Measurements from ENCODE around the gene PCSK6. TPM values are rescaled to one million over a fixed set of nuclear protein-coding genes. Genes with fewer than 3 reads are reported as not detected.
"Not testable (repeated sequence)": the region's sequence is repeated elsewhere in the genome, so short reads cannot be mapped to it uniquely, and the experiment has no call there.

The PCSK6 gene
- total RNA-seq, 1 donor from 2014 or later: 31.8 TPM

DNA sequence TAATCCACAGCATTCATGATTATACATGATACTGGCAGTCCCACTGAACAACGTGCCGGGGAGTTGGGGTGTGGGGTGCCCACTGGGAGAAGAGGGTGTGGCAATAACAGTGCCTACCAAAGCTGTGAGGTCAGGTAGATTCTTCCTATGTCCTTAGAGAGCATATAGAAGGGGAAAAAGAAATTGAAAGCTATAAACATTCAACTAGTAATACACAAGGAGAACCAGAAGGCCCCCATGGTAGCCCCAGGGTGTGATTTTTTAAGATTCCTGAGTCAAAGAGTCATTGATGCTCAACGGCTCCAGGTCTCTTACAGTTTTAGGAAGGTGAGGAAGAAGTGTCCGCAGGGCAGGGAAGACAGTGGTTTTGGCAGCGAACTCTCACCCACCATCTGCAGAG, 25.8 kb downstream of the PCSK6 start:
- DNase-seq (ENCODE audit: low read depth in 2 of 2): not testable (repeated sequence)

DNA sequence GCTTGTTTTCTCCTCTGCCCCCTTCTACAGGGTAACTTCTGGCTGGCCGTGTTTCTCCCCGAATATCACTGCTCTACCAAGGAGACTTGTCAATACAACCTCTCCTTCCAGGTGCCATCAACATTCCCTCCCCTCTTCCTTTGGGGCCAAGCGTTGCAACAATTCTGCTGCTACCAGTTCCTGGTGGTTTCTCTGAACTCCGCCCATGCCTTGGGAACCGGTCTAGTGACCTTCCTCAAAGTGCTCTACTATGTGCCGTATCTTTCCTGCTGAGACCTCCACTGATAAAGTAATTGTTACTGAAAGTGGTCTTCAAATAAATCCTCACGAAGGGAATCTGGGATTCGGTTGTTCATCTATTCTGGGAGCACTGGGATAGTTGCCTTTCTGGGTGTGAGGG, 26.2 kb downstream of the PCSK6 start:
- DNase-seq (ENCODE audit: low read depth in 2 of 2): no peak

DNA sequence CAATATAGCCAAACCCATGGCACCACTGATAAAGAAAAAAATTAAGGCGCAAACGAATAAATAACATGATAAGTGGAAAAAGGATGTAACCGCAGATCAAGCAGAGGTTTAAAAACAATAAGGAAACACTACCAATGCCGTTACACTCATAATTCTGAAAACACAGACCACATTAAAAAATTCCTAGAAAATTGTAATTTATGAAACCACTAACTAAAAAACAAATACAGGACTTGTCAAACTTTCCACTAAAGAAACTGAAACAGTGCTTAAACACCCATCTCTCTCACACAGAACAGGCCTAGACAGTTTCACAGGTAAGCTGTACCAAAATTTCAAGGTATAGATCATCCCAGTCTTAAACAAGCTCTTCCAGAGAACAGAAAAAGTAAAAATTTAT, 28.4 kb downstream of the PCSK6 start:
- no peak for DNase-seq (ENCODE audit: low read depth in 2 of 2)

DNA sequence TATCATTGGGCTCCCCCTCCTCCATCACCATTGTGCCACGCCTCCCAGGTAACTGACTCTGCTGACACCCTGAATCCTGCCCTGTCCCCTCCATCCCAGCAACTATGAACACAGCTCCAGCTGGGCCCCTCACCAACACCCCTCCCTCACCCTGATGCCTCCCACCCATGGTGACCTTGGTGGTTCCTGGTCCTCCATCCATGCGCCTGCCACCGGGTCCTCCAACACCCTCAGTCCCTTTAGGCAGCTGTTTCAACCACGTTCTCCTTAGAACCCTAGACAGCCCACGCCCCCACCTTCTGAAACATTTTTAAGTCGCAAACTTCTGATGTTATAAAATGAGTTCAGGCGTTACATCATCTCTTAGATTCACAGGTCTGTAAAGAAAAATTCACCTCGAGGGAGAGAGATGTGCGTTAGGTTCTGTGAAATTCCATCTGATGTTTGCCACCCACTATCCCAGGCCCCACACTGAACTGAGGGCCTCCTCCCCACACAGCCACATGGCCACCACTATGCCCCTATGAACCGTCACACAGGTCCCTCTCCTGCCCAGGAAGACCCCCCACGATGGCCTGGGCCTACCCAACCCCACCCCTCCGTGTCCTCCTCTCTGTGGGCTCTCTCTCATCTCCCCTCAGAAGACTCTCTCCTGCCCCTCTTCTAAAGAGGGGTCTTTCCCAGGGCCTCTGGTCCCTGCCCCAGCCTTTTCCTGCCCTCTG, 29.8 kb downstream of the PCSK6 start:
- DNase-seq (ENCODE audit: low read depth in 2 of 2): no peak

DNA sequence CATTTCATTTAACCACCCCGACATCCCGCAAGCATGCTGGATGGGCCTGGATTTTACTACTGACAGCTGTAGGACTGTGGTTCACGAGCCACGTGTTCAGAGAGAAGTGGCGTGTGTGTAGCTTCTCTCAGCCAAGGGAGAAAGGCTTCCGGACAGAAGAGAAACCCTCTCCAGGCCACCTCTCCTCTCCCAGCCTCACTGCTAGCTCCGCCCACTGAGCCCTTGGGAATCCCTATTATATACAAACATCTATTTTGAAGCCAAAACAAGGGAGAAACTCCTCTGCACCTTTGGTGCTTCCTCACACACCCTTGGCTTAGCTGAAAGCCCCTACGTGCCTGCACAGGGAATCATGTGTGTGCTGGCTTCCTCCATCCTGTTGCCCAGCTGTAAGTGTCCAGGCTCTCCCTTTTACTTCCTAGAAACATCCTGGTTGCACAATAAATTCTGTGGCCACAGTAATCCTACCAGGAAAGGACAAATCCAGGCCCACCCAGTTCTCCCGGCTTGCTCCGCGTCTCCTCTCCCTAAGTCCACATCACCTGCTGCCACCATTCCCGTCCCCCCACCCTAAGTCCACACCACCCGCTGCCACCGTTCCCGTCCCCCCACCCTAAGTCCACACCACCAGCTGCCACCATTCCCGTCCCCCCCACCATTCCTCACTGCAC, 30.5 kb downstream of the PCSK6 start:
- DNase-seq (ENCODE audit: low read depth in 2 of 2): peak; percentile 15 to 46

DNA sequence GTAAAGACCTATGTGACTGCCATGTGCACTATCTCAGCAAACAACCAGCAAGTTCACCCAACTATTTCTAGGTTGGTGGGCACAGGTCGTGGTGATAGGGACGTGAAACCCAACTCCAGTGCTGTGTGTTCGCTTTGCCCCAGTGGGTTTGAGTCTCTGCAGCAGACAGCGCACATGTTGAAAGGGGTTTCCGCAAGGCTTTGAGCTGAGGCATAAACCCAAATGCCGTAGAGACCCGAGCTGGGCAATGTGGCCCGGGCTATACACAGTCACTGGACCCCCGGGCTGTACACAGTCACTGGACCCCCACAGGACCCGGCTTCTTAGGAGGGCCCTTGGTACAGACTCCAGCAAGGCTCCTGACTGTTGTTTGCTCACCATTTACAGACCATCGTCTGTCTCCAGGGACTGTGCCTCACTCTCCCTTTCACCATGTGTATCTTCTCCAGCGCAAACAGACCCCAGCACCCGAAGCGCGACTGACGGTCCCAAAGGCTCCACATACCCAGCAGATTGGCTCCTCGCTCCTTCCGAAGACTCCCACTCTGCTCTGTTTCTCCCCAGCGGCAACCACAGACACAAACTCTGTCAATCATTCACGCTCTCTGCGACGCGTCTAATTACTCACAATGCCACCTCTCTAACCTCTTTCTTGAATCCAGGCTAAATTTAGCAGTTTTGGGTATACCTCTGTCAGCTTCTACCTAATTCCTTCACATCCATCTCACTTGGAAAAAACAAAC, 31.2 kb downstream of the PCSK6 start:
- DNase-seq (ENCODE audit: low read depth in 2 of 2): no peak

DNA sequence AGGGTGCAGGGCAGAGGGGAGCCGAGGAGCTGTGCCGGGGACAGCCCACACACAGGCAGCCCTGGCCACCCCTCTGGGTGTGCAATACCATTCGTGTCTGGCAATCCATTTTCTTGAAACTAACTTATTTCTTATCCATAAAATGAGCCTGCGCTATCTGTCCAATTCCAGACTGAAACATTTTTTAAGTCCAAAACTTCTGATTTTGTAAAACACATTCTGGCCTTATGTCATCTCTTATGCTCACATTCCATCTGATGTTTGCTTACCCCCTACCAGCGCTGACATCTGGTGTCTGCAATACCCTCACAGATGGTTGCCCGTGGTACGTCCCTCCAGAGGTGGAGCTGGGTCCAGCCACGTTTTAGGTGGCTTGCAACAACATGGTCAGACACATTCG, 31.8 kb downstream of the PCSK6 start:
- DNase-seq (ENCODE audit: low read depth in 2 of 2): no peak

DNA sequence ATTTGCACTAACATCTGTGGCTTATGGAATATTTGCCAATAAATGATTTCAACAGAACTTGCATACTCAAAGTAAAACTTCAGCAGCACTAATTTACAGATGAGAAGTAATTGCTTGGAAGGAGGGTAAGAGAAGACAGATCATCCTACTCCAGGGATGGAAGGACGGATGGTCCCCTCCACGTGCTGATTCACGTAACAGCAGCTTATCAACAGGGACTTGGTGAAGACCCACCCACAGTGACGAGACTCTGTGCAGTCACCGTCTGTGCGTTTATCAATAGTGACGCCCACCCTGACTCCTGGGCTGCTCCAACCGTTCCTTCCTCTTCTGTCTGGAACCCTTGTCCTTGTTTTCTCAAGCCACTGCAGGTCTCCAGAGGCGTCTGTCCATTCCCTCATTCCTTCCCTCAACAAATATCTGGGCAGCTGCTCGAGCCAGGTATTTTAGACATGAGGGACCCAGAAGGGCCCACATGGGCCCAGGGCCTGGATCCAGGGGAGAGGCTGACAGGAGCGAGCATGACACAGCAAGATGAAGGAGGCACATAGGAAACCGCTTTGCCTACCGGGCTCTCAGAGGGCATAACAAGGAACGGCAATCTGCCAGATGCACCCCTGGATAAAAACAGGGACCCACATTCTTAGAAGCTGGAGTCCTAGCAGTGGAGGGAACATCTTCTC, 33.3 kb downstream of the PCSK6 start:
- no peak for DNase-seq (ENCODE audit: low read depth in 2 of 2)

DNA sequence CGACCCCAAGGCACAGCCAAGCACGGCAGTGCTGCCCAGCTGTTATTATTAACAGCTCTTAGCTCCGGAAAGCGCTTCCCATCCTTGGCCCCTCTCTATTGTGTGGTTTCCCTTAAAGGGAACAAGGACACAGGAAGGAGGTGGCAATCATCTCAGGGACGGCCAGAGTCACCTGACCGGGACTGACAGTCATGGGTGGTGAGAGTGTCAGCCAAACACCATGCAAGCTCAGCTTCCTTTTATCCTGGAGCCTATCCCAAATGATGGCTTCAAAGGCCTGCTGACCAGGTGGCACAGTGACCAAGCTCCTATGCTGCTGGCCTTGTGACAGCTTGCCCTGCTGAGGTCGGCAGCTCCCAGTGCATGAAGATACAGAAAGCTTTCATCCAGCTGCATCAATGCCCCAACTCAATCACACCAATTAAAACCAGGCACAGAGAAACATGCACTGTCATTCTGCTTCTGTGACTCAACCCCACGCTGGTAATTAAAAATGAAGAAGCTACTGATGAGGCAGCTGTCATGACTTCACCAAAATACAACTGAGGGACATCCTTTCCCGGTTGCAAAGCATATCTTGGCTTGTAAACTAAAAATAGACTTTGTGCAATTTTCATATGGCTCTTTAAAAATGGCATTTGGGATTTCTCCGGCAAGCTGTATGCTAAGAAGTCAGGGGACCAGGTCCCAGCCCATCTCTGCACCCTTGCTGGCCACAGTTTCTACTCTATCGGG, 34.0 kb downstream of the PCSK6 start:
- peak; percentile 60 to 61 for DNase-seq (ENCODE audit: low read depth in 2 of 2)

DNA sequence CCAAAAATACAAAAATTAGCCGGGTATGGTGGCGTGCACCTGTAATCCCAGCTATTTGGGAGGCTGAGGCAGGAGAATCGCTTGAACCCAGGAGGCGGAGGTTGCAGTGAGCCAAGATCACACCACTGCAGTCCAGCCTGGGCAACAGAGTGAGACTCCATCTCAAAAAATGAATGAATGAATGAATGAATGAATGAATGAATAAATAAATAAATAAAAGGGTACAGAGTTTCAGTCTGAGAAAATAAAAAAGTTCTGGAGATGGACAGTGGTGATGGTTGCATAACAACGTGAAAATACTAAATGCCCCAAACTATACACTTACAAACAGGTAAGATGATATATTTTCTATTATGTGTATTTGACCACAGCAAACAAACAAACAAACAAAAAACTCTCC, 34.7 kb downstream of the PCSK6 start:
- not testable (repeated sequence) for DNase-seq (ENCODE audit: low read depth in 2 of 2)

DNA sequence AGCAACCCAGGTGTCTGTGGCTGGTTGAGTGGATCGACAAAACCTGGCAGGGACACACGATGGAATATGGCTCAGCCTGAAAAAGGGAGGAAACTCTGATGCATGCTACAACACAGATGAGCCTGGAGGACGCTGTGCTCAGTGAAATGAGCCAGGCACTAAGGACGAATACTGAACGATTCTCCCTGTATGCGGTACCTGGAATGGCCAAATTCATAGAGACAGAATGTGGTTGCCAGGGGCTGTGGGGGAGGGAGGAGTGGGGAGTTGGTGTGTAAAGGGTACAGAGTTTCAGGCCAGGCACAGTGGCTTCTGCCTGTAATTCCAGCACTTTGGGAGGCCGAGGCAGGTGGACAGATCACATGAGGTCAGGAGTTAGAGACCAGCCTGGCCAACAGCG, 35.1 kb downstream of the PCSK6 start:
- DNase-seq (ENCODE audit: low read depth in 2 of 2): no peak

DNA sequence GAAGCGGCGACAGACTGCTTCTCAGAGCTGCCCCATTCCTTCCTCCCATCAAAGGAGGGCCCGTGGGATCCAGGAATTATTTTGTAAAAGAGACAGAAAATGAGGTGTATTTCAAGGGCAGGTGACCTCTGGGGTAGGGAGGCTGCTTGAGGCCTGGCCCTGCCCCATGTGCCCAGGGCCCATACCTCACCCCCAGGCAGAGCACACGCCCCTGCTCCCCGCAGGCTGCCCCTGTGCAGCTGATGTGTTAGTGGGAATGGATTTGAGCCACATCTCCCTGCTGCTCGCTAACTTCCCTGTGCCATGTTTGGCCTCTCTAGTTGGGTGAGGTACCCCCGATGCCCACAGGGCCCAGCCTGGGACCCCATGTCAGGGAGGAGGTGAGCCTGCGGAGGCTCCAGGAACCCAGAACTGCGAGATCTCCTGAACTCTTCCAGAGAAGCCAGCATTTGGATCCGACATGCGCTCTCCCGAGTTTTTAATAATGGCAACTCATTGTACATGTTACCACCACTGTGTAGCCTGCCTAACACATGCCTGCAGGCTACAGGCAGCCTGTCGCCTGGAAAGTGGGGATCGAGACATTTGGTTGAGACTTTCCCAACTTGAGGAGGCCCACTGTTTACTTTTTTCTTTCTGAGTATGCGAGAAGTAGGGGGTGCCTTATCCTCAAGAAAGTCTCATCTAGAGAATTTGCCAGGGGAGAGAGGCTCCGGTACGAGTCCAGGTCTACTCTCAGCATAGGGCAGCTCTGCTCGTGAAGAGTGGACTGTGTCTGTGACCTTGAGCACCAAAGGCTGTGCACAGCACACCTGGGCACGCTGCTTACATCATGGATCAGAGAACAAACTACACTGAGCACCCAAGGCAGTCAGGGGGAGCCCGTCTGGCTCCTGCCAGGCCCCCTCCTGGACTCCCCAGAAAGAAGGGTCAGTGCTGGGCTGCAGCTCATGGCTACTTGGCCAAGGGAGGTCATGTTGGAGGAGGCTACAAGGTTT, 36.1 kb downstream of the PCSK6 start:
- DNase-seq (ENCODE audit: low read depth in 2 of 2): no peak

DNA sequence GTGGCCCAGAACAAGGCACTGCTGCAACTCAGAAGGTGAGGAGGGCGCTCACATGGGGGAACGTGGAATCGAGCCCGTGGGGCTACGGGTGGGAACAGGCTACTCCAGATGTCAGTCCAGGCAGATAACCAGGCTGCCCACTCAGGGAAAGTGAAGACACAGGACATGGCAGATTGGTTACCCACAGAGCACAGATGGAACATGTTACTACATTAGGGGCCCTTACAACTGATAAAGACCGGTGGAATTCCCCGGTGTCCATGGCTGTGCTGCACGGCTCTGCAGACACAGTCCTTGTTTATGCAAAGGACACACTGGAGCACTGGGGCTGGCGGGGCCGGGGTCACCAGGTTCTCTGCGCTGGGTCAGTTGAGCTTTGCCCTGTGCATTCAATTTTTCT, 36.9 kb downstream of the PCSK6 start:
- no peak for DNase-seq (ENCODE audit: low read depth in 2 of 2)

DNA sequence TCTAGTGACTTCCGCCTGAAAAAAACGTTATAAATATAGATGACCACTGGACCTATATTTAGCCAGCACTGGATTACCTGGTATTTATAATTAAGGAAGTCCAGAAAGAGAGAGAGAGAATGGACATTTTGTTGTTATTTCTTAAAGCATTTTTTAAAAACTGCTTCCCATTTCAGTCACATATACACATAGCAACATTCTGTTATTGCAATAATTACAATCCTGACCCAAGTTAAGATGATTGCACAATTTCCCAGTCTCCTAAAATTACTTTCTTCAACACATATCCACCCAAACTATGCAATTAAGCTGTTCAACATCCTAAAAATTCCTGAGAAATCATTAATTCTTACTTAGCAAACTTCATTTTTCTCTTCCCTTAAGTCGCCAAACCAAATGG, 37.7 kb downstream of the PCSK6 start:
- DNase-seq (ENCODE audit: low read depth in 2 of 2): no peak

DNA sequence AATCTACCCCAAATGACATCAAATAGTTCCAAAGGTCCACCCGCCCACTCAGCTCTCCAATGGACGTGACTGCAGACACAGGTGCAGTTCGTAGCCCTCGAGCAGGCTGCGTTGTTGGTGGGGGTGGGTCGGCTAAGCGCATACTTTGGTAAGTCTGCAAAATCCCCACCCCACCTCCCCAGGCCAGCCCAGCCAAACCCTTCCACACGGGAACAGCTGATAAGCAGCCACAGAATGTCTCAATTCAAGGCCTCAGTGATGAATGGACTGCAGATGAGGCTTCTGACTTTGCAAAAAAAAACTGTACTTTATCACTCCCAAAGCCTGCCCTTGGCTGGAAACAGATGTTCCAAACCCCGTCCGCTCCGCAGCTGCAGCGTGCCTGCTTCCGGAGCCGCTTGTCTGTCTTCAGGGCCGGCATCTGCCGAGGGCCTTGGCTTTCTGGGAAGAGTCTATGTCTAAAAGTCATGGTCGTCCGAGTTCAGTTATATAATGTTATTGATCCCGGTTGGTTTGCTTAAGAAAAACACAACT, 38.2 kb downstream of the PCSK6 start:
- DNase-seq (ENCODE audit: low read depth in 2 of 2): peak in 1 of 2 donors; percentile 49

DNA sequence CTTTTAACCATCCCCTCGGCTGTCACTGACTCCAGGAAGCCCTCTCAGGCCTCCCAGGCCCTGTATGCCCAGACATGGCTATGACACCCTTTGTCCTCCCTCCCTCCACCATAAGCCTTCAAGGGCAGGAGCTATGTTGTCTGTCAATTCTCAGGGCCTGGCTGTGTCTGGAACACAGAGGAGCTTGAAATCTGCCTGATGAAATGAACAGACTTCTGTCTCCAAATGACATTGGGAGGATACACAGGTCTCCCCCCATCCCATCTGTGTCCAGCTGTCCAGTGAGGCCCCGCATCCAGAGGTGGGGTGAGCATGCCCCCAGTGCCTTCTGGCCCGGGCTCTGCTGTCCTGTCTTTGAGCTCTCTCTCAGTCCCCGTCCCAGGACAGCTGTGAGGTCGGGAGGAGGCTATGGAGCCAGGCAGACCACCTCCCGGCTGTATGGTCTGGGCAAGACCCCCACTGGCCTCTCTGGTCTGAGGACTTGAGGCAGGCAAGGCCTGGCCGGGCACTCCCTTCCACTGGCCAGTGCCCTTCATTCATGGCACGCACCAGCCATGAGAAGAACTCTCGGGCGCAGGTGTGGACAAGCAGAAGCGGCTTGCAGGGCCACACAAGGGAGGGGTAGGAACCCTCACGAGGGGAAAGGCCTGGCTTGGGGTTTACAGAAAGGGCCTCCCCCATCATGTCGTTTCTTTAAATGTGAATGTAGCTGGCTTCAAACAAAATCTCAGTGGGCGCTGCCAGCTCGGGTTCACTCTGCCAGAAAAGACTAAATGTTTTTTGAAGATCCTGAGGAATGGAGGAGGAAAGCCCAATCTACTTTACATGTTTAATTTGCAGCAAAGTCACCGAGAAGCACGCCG, 38.9 kb downstream of the PCSK6 start:
- DNase-seq (ENCODE audit: low read depth in 2 of 2): no peak

DNA sequence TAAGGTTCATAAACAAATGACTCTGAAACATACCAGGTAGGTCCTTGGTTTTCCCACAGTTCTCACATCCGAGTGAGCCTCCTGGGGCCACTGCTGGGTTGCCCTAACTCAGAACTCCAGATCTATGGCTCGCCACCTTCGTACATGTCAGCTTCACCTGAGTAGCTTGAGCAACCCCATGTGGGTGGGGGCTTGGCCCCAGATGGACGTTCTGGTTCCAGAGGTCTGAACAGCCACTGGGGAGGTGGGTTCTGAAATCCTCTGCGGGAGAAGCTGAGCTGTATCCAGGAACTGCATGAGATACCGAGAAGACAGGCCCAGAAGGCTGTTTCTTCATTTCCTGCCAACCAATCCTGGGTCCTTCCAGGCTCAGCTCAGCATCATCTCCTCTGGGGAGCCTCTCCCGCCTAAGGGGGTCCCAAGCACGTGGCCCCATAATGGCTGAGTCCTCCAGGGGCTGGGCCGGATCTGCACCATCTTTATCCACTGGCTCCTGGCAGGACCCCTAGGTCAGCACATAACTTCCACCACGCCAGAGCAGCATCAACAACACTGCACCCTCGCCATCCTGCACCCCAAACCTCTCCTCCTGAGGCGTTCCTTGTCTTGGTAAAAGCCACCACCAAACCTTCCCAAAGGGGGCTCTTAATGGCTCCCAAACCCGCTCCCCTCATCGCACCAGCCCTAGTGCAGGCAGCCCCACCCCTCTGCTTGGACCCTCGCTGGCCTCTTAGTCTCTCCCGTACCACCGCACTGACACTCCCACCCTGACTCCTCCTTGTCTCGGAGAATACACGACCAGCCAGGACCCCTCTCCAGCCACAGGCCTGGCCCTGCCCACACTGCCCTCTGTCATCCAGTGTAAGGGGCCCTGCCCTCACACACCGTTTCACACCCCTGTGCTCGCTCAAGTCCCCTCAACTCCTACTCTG, 39.8 kb downstream of the PCSK6 start:
- no peak for DNase-seq (ENCODE audit: low read depth in 2 of 2)

DNA sequence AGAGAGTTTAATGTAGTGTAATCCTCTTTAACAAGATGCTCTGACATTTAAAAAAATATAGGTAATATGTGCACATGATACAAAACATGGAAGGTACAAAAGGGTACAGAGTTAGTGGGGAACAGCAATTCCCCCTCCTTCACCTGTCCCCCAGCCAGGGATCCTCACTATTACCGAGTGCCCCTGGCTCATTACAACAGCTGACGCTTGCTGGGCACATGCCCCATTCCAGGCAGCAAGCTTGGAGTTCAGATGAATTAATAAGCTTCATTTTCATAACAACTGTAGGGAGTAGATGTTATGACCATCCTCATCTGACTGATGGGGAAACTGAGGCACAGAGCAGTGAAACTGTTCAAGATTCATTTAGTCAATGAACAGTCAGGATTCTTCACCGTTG, 41.2 kb downstream of the PCSK6 start:
- no peak for DNase-seq (ENCODE audit: low read depth in 2 of 2)

All from dermis microvascular lymphatic vessel endothelial cell (primary cell).